H1 (cell line): Measurements from ENCODE around the gene RASGRP1. TPM values are rescaled to one million over a fixed set of nuclear protein-coding genes. Genes with fewer than 3 reads are reported as not detected.

ENCODE experiments used
- BRCA1 ChIP-seq: IDR thresholded peaks from 2 replicates; pipeline ENCODE4 v1.6.1; 2012; ENCODE audit warnings: low read depth, low read length, improper control_type of control experiment
- E2F6 ChIP-seq: IDR thresholded peaks from 2 replicates; pipeline ENCODE4 v1.6.1; 2012; ENCODE audit warnings: inconsistent platforms
- MAFK ChIP-seq: IDR thresholded peaks from 2 replicates; pipeline ENCODE4 v1.6.1; 2012; ENCODE audit warnings: low read depth, mild to moderate bottlenecking, improper control_type of control experiment, low read length
- POU5F1 ChIP-seq: IDR thresholded peaks from 2 replicates; pipeline ENCODE4 v1.6.1; 2011; ENCODE audit warnings: low read depth, mild to moderate bottlenecking, low read length, moderate library complexity
- SRF ChIP-seq: IDR thresholded peaks from 2 replicates; pipeline ENCODE4 v1.6.1; 2011; ENCODE audit warnings: mild to moderate bottlenecking, low read depth, low read length, moderate library complexity
- TEAD4 ChIP-seq: IDR thresholded peaks from 2 replicates; pipeline ENCODE4 v1.6.1; 2012; ENCODE audit warnings: low read depth, low read length, inconsistent platforms, mixed read lengths
- polyA plus RNA-seq, 7 experiments: library from polyadenylated mRNA; depleted of rRNA in 3 of 7; stranded (reverse) in 5 of 7; unstranded in 2 of 7; fragments of >200 nt in 5 of 7; fragments of 200-250 nt in 2 of 7; gene quantifications; 1 replicate in 5 of 7; 2 replicates in 1 of 7; 4 replicates in 1 of 7; pipeline versions ENCODE4 v1.2.1 to v1.2.3, GENCODE V29; 2011 to 2013; ENCODE audit warnings: missing spikeins in 2 of 7, mixed read lengths in 2 of 7
- total RNA-seq: library from RNA; stranded (reverse); fragmentation: NEBNext Ultra II Directional; extraction: Animal tissue kit (Norgen Biotek cat#: 25700); gene quantifications from 2 replicates; pipeline ENCODE4 v1.2.1, GENCODE V29; 2021

Gene RASGRP1
- total and polyA plus RNA-seq, 2 of the 8 experiments (the other 6 are each of a cell fraction or from before 2014, with no cell fraction given), result 1.1 to 2.1 TPM

DNA sequence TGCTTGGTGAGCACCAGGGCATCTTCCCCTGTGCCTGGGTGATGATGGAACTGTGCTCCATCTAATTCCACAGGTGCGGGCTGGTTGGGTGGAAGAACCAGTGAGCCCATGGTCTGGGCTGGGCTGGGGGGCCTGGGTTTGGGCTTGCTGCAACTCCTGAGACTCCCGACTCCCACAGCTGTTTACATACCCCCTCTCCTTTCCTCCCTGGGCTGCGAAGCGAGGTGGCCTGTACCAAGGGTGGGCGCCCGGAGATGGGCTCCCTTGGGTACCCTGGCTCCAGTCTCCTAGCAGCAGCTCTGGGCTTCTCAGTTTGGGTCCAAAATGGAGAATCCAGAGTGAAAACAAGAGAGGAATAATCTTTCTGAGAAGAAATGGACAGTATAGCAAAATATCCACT is 105.1 kb downstream of the RASGRP1 start (continued):
- no peak for TF ChIP-seq E2F6
- TF ChIP-seq BRCA1, result no peak
- no peak for TF ChIP-seq SRF
- TF ChIP-seq POU5F1, result no peak
- no peak for TF ChIP-seq TEAD4
- no peak for TF ChIP-seq MAFK
